Smooth muscle cell (in vitro differentiated cells): ENCODE data around the gene FOXN1. TPM values are rescaled to one million over a fixed set of nuclear protein-coding genes. Genes with fewer than 3 reads are reported as not detected.
"Not testable (repeated sequence)": the region's sequence is repeated elsewhere in the genome, so short reads cannot be mapped to it uniquely, and the experiment has no call there.

Source experiments
- DNase-seq: peaks from one replicate; lab custom pipeline; 2025; ENCODE audit not compliant: unreplicated experiment; lab: John Stamatoyannopoulos, UW
- H2AFZ ChIP-seq: fragments of 200-600 bp; sonication (generic); 2 replicates; pipeline ENCODE4 v1.6.0; 2016; ENCODE audit warnings: antibody characterized with exemption, low read depth, mild to moderate bottlenecking
- H3F3A ChIP-seq: fragments of 200-600 bp; sonication (generic); 2 replicates; pipeline ENCODE4 v1.6.0; 2017; ENCODE audit warnings: antibody characterized with exemption, low read depth
- H3K27ac ChIP-seq: fragments of 200-600 bp; sonication (generic); 2 replicates; pipeline ENCODE4 v1.5.1; 2016; ENCODE audit warnings: low read depth, mild to moderate bottlenecking
- H3K27me3 ChIP-seq: fragments of 200-600 bp; sonication (generic); 2 replicates; pipeline ENCODE4 v1.6.1; 2016; ENCODE audit warnings: low read depth, mild to moderate bottlenecking
- H3K36me3 ChIP-seq: fragments of 200-600 bp; sonication (generic); 2 replicates; pipeline ENCODE4 v1.5.1; 2016; ENCODE audit warnings: low read depth
- H3K4me1 ChIP-seq: fragments of 200-600 bp; sonication (generic); 2 replicates; pipeline ENCODE4 v1.5.1; 2016; ENCODE audit warnings: low read depth
- H3K4me2 ChIP-seq: fragments of 200-600 bp; sonication (generic); 2 replicates; pipeline ENCODE4 v1.6.0; 2016; ENCODE audit warnings: mild to moderate bottlenecking
- H3K4me3 ChIP-seq: fragments of 200-600 bp; sonication (generic); 2 replicates; pipeline ENCODE4 v1.5.1; 2016; ENCODE audit warnings: mild to moderate bottlenecking
- H3K79me2 ChIP-seq: fragments of 200-600 bp; sonication (generic); 2 replicates; pipeline ENCODE4 v1.6.0; 2016; ENCODE audit warnings: low read depth, mild to moderate bottlenecking
- H3K9ac ChIP-seq: fragments of 200-600 bp; sonication (generic); 2 replicates; pipeline ENCODE4 v1.6.0; 2016; ENCODE audit warnings: low read depth
- H3K9me3 ChIP-seq: fragments of 200-600 bp; sonication (generic); replicated peaks from 2 replicates; pipeline ENCODE4 v1.5.1; 2016; ENCODE audit warnings: low read depth
- H4K20me1 ChIP-seq: fragments of 200-600 bp; sonication (generic); 2 replicates; pipeline ENCODE4 v1.6.0; 2016; ENCODE audit warnings: low read depth
- CTCF ChIP-seq: fragments of 200-600 bp; sonication (generic); IDR thresholded peaks from 2 replicates; pipeline ENCODE4 v1.5.1; 2017; ENCODE audit warnings: borderline replicate concordance, mild to moderate bottlenecking, antibody characterized with exemption; ENCODE audit not compliant: insufficient read depth, poor library complexity, severe bottlenecking
- WGBS: methylation state at CpG from one replicate; pipeline ENCODE4 v1.1.7; 2016; ENCODE audit warnings: low lambda C conversion rate; 5-methylcytosine and 5-hydroxymethylcytosine counted together
- polyA plus RNA-seq: library from polyadenylated mRNA; unstranded; fragments of >200 nt; fragmentation: Nextera tagmentation; extraction: Ambion mirVana; gene quantifications from 2 replicates; pipeline ENCODE4 v1.2.1, GENCODE V29; 2016
- total RNA-seq: library from RNA; depleted of rRNA; stranded (reverse); fragments of >200 nt; gene quantifications from 2 replicates; pipeline ENCODE4 v1.2.3, GENCODE V29; 2014

The FOXN1 gene
- total RNA-seq = 0.36 TPM in 1 of 2 replicates, not detected in the other
- polyA plus RNA-seq = not detected in 2 replicates

DNA sequence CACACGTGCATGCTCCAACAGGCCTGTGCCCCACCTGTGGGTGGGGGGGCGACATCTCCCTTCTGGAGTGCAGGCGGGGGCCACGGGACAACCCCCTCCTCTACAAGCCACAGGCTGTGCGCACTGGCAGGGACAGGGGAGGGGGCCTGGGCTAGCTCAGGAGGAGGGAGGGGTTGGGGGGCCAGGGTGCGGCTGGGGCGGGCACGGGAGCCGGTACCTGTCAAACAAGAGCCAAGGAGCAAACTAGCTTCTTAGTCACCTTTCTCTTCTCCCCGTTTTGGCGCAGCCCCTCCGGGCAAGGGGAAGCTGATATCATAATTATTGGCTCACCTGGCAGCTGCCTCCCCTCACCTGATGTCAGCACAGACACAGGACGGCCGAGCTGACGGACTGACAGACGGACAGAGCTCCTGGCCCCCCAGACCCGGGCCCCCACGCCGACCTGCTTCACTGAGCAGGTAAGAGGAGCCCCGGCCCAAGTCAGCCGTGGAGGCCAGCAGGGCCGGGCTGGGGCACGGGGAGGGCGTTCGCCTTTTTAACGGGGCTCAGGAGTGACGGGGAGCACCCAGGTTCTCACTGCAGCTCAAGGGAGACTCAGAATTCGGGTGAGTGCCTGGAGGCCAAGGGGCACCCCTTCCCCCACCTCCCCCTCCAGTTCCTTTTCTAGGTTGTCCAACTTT, at the start of gene FOXN1:
FOXN1 (plus strand) TSS at position 363 of the 680 bp plus-strand sequence. CDS start 17,622 bp downstream, outside the sequence.
- no peak within 1 kb of the TSS for H3K27ac ChIP-seq
- no peaks in the 10 kb centered on the region for H3K79me2 ChIP-seq
- H3F3A ChIP-seq = no peaks in the 10 kb centered on the region
- H3K27me3 ChIP-seq = no peaks in the 10 kb centered on the region
- H4K20me1 ChIP-seq = no peaks in the 10 kb centered on the region
- H3K4me2 ChIP-seq = no peak within 1 kb of the TSS
- no peaks in the 10 kb centered on the region for H3K36me3 ChIP-seq
- no peak within 1 kb of the TSS for H3K9ac ChIP-seq
- TF ChIP-seq CTCF = no peak
- H3K4me3 ChIP-seq = no peak within 1 kb of the TSS
- H2AFZ ChIP-seq = no peak within 1 kb of the TSS
- DNase-seq = no peak
- 87% methylated on average over 27 of the region's 28 CpGs for WGBS
- H3K9me3 ChIP-seq = no peaks in the 10 kb centered on the region
- H3K4me1 ChIP-seq = no peaks in the 10 kb centered on the region

DNA sequence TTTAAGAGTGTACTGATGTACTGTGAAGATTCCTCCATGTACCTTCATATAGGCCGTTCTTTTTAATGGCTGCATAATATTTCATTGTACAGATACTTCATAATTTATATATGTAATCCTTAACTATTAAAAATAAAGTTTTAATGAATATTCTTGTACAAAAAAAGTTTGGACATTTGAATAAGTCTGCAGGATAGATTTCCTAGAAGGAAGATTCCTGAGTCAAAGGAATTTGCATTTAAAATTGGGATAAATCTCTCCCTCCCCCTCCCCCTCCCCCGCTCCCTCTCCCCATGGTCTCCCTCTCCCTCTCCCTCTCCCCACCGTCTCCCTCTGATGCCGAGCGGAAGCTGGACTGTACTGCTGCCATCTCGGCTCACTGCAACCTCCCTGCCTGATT, 48.3 kb upstream of the FOXN1 start:
- Histone ChIP-seq H3K36me3 (no peaks in the 10 kb centered on the region), H3K27ac (no peak overlapping the region), H3K27me3 (no peaks in the 10 kb centered on the region), H3K4me1 (no peaks in the 10 kb centered on the region), H3K79me2 (no peaks in the 10 kb centered on the region), H3K4me3 (no peak overlapping the region), H3F3A (no peaks in the 10 kb centered on the region), H3K9ac (no peak overlapping the region), H3K4me2 (no peak overlapping the region), H4K20me1 (no peaks in the 10 kb centered on the region), H2AFZ (no peak overlapping the region), H3K9me3 (no peaks in the 10 kb centered on the region)
- WGBS = 67% methylated on average over 2 of the region's 6 CpGs
- no peak for TF ChIP-seq CTCF
- no peak for DNase-seq

GRCh38 chr17:28458881-28459280, 47.3 kb upstream of the FOXN1 start:
- H3K4me2 ChIP-seq, H3K9me3 ChIP-seq, H2AFZ ChIP-seq, H3K79me2 ChIP-seq, H3K36me3 ChIP-seq, H3F3A ChIP-seq, H3K9ac ChIP-seq, DNase-seq, H3K27ac ChIP-seq, H4K20me1 ChIP-seq, H3K4me1 ChIP-seq, H3K4me3 ChIP-seq, H3K27me3 ChIP-seq: not testable (repeated sequence)
- WGBS = no CpG with 5 or more reads among the region's 32 CpGs

DNA sequence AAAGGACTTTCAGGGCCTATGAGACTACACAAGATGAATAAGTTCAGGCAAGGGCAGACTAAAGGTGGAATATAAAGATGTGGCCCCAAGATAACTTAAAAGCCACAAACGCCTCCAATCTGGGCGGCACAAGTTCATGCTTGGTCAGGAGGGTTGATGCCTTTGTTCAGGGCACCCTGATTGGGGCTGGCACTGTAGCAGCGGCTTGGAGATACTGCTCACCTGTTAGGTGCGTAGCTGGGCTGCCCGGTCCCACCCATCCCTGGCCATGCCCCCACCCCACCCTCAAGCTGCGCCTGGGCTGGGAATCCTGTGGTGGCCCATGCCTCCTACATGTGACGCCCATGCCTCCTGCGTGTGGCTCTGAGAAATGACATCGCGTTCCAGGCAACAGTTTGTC, 45.2 kb upstream of the FOXN1 start:
- no peak overlapping the region for H3K27ac ChIP-seq
- H3F3A ChIP-seq = no peaks in the 10 kb centered on the region
- no peak overlapping the region for H3K4me3 ChIP-seq
- H3K36me3 ChIP-seq = no peaks in the 10 kb centered on the region
- TF ChIP-seq CTCF = no peak
- 95% methylated on average over 10 of the region's 10 CpGs for WGBS
- H3K79me2 ChIP-seq = no peaks in the 10 kb centered on the region
- H2AFZ ChIP-seq = no peak overlapping the region
- H3K27me3 ChIP-seq = no peaks in the 10 kb centered on the region
- no peaks in the 10 kb centered on the region for H4K20me1 ChIP-seq
- H3K9me3 ChIP-seq = no peaks in the 10 kb centered on the region
- H3K4me2 ChIP-seq = no peak overlapping the region
- DNase-seq = no peak
- H3K4me1 ChIP-seq = no peaks in the 10 kb centered on the region
- no peak overlapping the region for H3K9ac ChIP-seq
